ENCODE results near the gene ECHDC3. TPM values are rescaled to one million over a fixed set of nuclear protein-coding genes. Genes with fewer than 3 reads are reported as not detected.
A peak's percentile ranks its signal among the peaks of the same experiment; 100 is the strongest.

ECHDC3 gene
- total RNA-seq, 1 experiment from 2014 or later, result 30.1 TPM

DNA sequence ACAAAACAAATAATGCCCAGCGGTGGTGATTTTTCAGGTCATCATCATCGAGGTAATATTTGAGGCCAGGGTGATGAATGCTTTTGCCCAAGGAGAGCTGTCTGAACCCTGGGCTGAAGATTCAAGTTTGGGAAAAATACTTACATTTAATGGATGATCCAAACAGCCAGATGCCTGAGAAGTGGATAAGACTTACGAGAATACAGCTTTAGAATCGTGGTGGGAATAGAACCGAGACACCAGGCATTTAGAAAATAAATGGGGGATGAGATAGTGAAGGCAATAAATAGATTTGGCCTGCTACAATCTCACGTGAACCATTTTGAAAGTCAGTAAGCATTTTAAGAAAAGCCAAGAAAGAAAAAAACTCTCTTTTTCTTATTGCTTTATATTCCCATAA, 68.8 kb downstream of the ECHDC3 start:
- TF ChIP-seq, protein P1, sequence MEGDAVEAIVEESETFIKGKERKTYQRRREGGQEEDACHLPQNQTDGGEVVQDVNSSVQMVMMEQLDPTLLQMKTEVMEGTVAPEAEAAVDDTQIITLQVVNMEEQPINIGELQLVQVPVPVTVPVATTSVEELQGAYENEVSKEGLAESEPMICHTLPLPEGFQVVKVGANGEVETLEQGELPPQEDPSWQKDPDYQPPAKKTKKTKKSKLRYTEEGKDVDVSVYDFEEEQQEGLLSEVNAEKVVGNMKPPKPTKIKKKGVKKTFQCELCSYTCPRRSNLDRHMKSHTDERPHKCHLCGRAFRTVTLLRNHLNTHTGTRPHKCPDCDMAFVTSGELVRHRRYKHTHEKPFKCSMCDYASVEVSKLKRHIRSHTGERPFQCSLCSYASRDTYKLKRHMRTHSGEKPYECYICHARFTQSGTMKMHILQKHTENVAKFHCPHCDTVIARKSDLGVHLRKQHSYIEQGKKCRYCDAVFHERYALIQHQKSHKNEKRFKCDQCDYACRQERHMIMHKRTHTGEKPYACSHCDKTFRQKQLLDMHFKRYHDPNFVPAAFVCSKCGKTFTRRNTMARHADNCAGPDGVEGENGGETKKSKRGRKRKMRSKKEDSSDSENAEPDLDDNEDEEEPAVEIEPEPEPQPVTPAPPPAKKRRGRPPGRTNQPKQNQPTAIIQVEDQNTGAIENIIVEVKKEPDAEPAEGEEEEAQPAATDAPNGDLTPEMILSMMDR (IDR thresholded peaks at IDR 0.05; ENCODE audit: insufficient read depth in 1 of 2, low read depth in 1 of 2, low read length in 1 of 2, severe bottlenecking in 1 of 2, unreplicated experiment in 1 of 2), result no peak
- BruUV-seq (replicated peaks), result no TSS peak
- Histone ChIP-seq H3K4me1 (peaks cover 15% of the 10 kb centered on the region), H3K36me3 (ENCODE audit: control insufficient read depth, insufficient read depth, low read length) (no peaks in the 10 kb centered on the region), H3K27me3 (replicated peaks; ENCODE audit: control insufficient read depth, insufficient read depth, low read length) (no peaks in the 10 kb centered on the region), H3K4me3 (ENCODE audit: low read depth, low read length) (no peak overlapping the region), H3K9me3 (no peaks in the 10 kb centered on the region)
- H3K36me3 Mint-ChIP-seq (ENCODE audit: insufficient read depth, unreplicated experiment), result no peaks in the 10 kb centered on the region
- no peak for DNase-seq
- intact Hi-C loops (cut with micrococcal nuclease; ENCODE audit: unreplicated experiment), result loop anchor here (1.0 kb wide), 1 partner anchor 17 kb away; no protein-coding TSS in a partner anchor
- H3K27ac Mint-ChIP-seq (ENCODE audit: unreplicated experiment), result peak overlapping the region; percentile 91
- ChIA-PET POLR2A (interaction anchor here (1.3 to 2.3 kb wide), 2 partner anchors 17 to 65 kb away, joined by 6 to 13 read pairs; no protein-coding TSS in a partner anchor), CTCF (interaction anchor here (0.7 to 1.2 kb wide), 2 partner anchors 17 kb away, joined by 3 to 22 read pairs; no protein-coding TSS in a partner anchor)
- no peak overlapping the region for H3K4me3 Mint-ChIP-seq (ENCODE audit: unreplicated experiment)
- H3K9me3 Mint-ChIP-seq (ENCODE audit: unreplicated experiment), result no peaks in the 10 kb centered on the region
- no peaks in the 10 kb centered on the region for H3K27me3 Mint-ChIP-seq (ENCODE audit: insufficient read depth, unreplicated experiment)
- H3K4me1 Mint-ChIP-seq (ENCODE audit: low read depth, unreplicated experiment), result peaks cover 30% of the 10 kb centered on the region

DNA sequence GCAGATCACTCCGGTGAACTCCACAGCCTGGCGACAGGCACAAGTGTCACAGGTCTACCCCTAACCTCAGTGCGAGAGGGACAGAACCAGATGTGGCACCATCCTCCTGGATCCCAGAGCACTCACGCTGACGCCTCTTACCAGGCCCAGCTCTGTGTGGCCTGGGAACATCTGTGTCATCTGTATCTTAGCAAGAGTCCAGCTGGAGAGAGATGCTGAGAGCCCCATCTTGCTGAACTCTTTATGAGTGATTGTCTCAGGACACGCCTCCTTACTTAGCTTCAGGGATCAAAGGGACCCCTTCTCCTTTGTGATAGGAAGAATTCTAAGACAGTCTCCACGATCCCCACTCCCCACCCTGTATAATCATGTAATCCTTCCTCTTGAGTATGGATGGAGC, 71.0 kb downstream of the ECHDC3 start:
- Mint-ChIP-seq H3K9me3 (ENCODE audit: unreplicated experiment) (no peaks in the 10 kb centered on the region), H3K27ac (ENCODE audit: unreplicated experiment) (no peak overlapping the region), H3K36me3 (ENCODE audit: insufficient read depth, unreplicated experiment) (no peaks in the 10 kb centered on the region), H3K4me3 (ENCODE audit: unreplicated experiment) (no peak overlapping the region), H3K4me1 (ENCODE audit: low read depth, unreplicated experiment) (peaks cover 30% of the 10 kb centered on the region), H3K27me3 (ENCODE audit: insufficient read depth, unreplicated experiment) (no peaks in the 10 kb centered on the region)
- no peaks in the 10 kb centered on the region for H3K27me3 ChIP-seq (replicated peaks; ENCODE audit: control insufficient read depth, insufficient read depth, low read length)
- BruUV-seq (replicated peaks), result no TSS peak
- intact Hi-C loops (cut with micrococcal nuclease; ENCODE audit: unreplicated experiment), result no loop called here
- H3K4me3 ChIP-seq (ENCODE audit: low read depth, low read length), result no peak overlapping the region
- no peaks in the 10 kb centered on the region for H3K36me3 ChIP-seq (ENCODE audit: control insufficient read depth, insufficient read depth, low read length)
- TF ChIP-seq, protein P1 (IDR thresholded peaks at IDR 0.05; ENCODE audit: insufficient read depth in 1 of 2, low read depth in 1 of 2, low read length in 1 of 2, severe bottlenecking in 1 of 2, unreplicated experiment in 1 of 2), result no peak
- DNase-seq, result no peak
- ChIA-PET CTCF (interaction anchor here (0.5 to 2.3 kb wide), 3 partner anchors 19 to 30 kb away, joined by 3 to 10 read pairs (median 4); no protein-coding TSS in a partner anchor), POLR2A (no interaction called here)
- H3K9me3 ChIP-seq, result no peaks in the 10 kb centered on the region
- H3K4me1 ChIP-seq, result peaks cover 15% of the 10 kb centered on the region

Other genes with a start within 250 kb of the ECHDC3 start
- gene USP6NL, start 130.7 kb upstream of the ECHDC3 start, total RNA-seq (2022), result 34.1 and 35.6 TPM in 2 replicates
- 123 and 134 TPM in 2 replicates for gene PROSER2, start 81.0 kb downstream of the ECHDC3 start, total RNA-seq (2022)